Neural progenitor cell (in vitro differentiated cells): ENCODE measurements around the gene ZFP36L2.

Experiments
- EZH2 ChIP-seq: fragments of 200-600 bp; sonication (generic); IDR thresholded peaks from 2 replicates; pipeline ENCODE4 v1.6.1; 2017; ENCODE audit warnings: antibody characterized with exemption, mild to moderate bottlenecking, moderate library complexity
- TF ChIP-seq, protein P1 (sequence below): fragments of 200-600 bp; sonication (generic); IDR thresholded peaks from 2 replicates; pipeline ENCODE4 v1.5.1; 2017; ENCODE audit warnings: antibody characterized with exemption, mild to moderate bottlenecking

DNA sequence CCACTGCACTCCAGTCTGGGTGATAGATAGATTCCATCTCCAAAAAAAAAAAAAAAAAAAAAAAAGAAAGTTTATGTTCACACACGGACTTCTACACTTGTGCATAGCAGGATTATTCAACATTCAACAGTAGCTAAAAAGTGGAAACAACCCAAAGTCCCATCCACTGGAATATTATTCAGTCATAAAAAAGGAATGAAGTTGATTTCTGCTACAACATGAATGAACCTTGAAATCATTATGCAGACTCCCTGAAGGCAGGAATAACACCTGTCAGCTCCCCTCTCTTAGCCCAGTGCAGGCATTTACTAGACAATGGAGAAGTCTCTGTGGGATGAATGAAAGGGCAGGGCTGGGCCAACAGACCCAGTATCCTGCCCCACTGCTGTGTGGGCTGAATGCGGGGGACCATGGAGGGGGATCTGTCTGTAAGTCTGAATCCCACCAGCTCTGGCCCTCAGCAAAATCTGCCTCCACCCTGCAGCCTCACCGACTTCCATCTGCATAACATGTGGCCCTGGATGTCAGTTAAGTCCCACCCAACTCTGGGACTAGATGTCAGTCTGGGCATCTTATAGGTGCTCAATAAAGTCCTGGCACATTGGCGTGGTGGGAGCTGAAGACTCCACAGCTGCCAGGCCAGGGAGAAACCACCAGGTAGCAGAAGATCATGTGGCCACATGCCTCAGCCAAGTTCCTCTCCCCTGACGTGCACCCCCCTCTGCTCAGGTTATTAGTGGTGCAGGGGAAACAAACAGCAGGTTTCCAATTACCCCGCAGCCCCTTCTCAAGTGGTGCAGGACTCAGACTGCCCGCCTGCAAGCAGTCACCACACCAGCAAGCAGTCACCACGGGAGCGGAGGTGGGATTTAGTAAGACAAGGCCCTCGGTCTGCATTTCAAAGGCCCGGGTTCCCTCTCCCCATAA is 8.9 kb downstream of the ZFP36L2 start:
- TF ChIP-seq, protein P1, sequence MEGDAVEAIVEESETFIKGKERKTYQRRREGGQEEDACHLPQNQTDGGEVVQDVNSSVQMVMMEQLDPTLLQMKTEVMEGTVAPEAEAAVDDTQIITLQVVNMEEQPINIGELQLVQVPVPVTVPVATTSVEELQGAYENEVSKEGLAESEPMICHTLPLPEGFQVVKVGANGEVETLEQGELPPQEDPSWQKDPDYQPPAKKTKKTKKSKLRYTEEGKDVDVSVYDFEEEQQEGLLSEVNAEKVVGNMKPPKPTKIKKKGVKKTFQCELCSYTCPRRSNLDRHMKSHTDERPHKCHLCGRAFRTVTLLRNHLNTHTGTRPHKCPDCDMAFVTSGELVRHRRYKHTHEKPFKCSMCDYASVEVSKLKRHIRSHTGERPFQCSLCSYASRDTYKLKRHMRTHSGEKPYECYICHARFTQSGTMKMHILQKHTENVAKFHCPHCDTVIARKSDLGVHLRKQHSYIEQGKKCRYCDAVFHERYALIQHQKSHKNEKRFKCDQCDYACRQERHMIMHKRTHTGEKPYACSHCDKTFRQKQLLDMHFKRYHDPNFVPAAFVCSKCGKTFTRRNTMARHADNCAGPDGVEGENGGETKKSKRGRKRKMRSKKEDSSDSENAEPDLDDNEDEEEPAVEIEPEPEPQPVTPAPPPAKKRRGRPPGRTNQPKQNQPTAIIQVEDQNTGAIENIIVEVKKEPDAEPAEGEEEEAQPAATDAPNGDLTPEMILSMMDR: no peak
- TF ChIP-seq EZH2: no peak
